Erythroblast (primary cell): Measurements from ENCODE around the gene CD1C.
"Not testable (repeated sequence)": the region's sequence is repeated elsewhere in the genome, so short reads cannot be mapped to it uniquely, and the experiment has no call there.

ENCODE experiments used
- DNase-seq, 2 experiments: peaks; one replicate each; lab custom pipeline; 2025; lab: John Stamatoyannopoulos, UW
- GATA1 ChIP-seq: IDR thresholded peaks from 2 replicates; pipeline ENCODE4 v1.6.1; 2011; ENCODE audit warnings: low read depth, mild to moderate bottlenecking, control low read depth, low read length, moderate library complexity
- POLR2A ChIP-seq: IDR thresholded peaks from 2 replicates; pipeline ENCODE4 v1.6.1; 2011; ENCODE audit warnings: mild to moderate bottlenecking, low read length

CD1C gene

GRCh38 chr1:158289811-158290210 is at the start of gene CD1C:
CD1C (plus strand) TSS chr1:158289923; CDS start chr1:158290065, 142 bp downstream.
- TF ChIP-seq GATA1, result no peak
- no peak for TF ChIP-seq POLR2A
- DNase-seq, result no peak

GRCh38 chr1:158246650-158247049 is 43.1 kb upstream of the CD1C start:
- no peak for DNase-seq
- TF ChIP-seq POLR2A, result no peak
- no peak for TF ChIP-seq GATA1

- no peak for DNase-seq
- TF ChIP-seq POLR2A (no peak), GATA1 (no peak)
Observed at GRCh38 chr1:158248118-158248517, 41.6 kb upstream of the CD1C start.

- TF ChIP-seq POLR2A (no peak), GATA1 (no peak)
- no peak for DNase-seq
Observed at GRCh38 chr1:158248771-158249170, 41.0 kb upstream of the CD1C start.

- no peak for TF ChIP-seq POLR2A
- DNase-seq, result no peak
Observed at GRCh38 chr1:158249646-158250045, 40.1 kb upstream of the CD1C start.

GRCh38 chr1:158251163-158251562 is 38.6 kb upstream of the CD1C start:
- TF ChIP-seq GATA1, result no peak
- TF ChIP-seq POLR2A, result no peak
- DNase-seq, result no peak

- TF ChIP-seq POLR2A, result no peak
- TF ChIP-seq GATA1, result no peak
- no peak for DNase-seq
Observed at GRCh38 chr1:158255656-158256055, 34.1 kb upstream of the CD1C start.

- not testable (repeated sequence) for DNase-seq
Observed at GRCh38 chr1:158256747-158257146, 33.0 kb upstream of the CD1C start.

GRCh38 chr1:158257888-158258287 is 31.8 kb upstream of the CD1C start:
- no peak for TF ChIP-seq GATA1
- TF ChIP-seq POLR2A, result no peak
- DNase-seq, result no peak

GRCh38 chr1:158259117-158259516 is 30.6 kb upstream of the CD1C start:
- no peak for DNase-seq
- TF ChIP-seq GATA1 (no peak), POLR2A (no peak)

GRCh38 chr1:158272681-158273080 is 17.0 kb upstream of the CD1C start:
- no peak for TF ChIP-seq GATA1
- no peak for DNase-seq

- no peak for TF ChIP-seq POLR2A
- TF ChIP-seq GATA1, result no peak
- no peak for DNase-seq
Observed at GRCh38 chr1:158274797-158275196, 14.9 kb upstream of the CD1C start.

- DNase-seq, result not testable (repeated sequence)
Observed at GRCh38 chr1:158282421-158282820, 7.3 kb upstream of the CD1C start.

- DNase-seq, result no peak
- TF ChIP-seq GATA1 (no peak), POLR2A (no peak)
Observed at GRCh38 chr1:158283965-158284364, 5.8 kb upstream of the CD1C start.

GRCh38 chr1:158285756-158286241 is 3.9 kb upstream of the CD1C start:
- no peak for TF ChIP-seq GATA1
- TF ChIP-seq POLR2A, result no peak
- no peak for DNase-seq

- no peak for TF ChIP-seq GATA1
- no peak for TF ChIP-seq POLR2A
- no peak for DNase-seq
Observed at GRCh38 chr1:158286487-158286886, 3.2 kb upstream of the CD1C start.
